GM10248 (cell line): Measurements from ENCODE around the gene DIPK1B.
"Not testable (repeated sequence)": the region's sequence is repeated elsewhere in the genome, so short reads cannot be mapped to it uniquely, and the experiment has no call there.

ENCODE experiments used
- CTCF ChIA-PET: fragments of 300-600 bp; sonication (Branson Sonifier 250); formaldehyde crosslinking; extraction: SDS; loops from one replicate; lab custom pipeline; 2021; ENCODE audit warnings: antibody characterized with exemption; lab: Yijun Ruan, JAX
- POLR2A ChIA-PET: fragments of 350-650 bp; sonication (Branson Sonifier 250); formaldehyde crosslinking; extraction: SDS; loops from one replicate; lab custom pipeline; 2020; ENCODE audit warnings: antibody characterized with exemption; lab: Yijun Ruan, JAX
- DNase-seq: peaks from one replicate; pipeline ENCODE4 v3.0.0; 2012; ENCODE audit errors: extremely low spot score
- CTCF ChIP-seq: IDR thresholded peaks from 2 replicates; pipeline ENCODE4 v1.5.1; 2012; ENCODE audit warnings: mild to moderate bottlenecking, low read depth; ENCODE audit errors: extremely low read depth, missing control alignments, control extremely low read depth

The DIPK1B gene

GRCh38 chr9:136753371-136754058 lies 41.1 kb downstream of the DIPK1B start:
- ChIA-PET CTCF (interaction anchor here (0.8 kb wide), 1 partner anchor 10 kb away, joined by 3 read pairs; no protein-coding TSS in a partner anchor), POLR2A (no interaction called here)
- no peak for DNase-seq
- no peak for TF ChIP-seq CTCF

DNA sequence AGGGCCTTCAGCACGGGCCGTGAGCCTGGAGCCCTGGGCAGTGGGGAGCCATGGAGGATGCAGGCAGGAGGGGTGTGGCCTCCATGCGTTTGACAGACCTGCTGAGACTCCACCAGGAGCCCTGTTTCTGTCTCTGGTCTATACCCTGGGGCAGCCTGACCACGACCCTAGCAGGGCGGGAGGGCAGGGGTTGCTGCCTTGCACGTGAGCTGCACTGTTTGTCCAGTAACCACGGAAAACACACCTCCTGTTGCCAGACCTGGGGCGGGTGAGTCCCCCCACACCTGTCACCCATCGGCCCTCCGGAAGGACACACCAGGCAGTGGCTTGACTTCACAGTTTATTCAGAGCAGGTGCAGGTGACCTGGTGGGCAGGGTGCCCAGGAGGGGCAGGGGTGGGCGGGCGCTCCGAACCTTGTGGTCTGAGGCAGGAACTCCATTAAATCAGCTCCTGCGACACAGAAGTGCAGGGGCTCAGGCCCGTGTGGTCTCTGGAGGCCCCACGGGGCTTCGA lies 41.7 kb downstream of the DIPK1B start:
- no peak for DNase-seq
- ChIA-PET POLR2A (interaction anchor here (1.2 kb wide), 1 partner anchor 26 kb away, joined by 3 read pairs; no protein-coding TSS in a partner anchor), CTCF (interaction anchor here (0.8 to 1.6 kb wide), 3 partner anchors 11 to 275 kb away, joined by 3 to 6 read pairs (median 5); no protein-coding TSS in a partner anchor)
- TF ChIP-seq CTCF: no peak

- no peak for TF ChIP-seq CTCF
- CTCF ChIA-PET: interaction anchor here (0.8 to 1.6 kb wide), 3 partner anchors 11 to 274 kb away, joined by 3 to 6 read pairs (median 5); no protein-coding TSS in a partner anchor
- no peak for DNase-seq
- POLR2A ChIA-PET: interaction anchor here (1.2 kb wide), 1 partner anchor 27 kb away, joined by 3 read pairs; no protein-coding TSS in a partner anchor
Observed at GRCh38 chr9:136754626-136755301, 42.4 kb downstream of the DIPK1B start.

- ChIA-PET POLR2A (interaction anchor here (1.2 kb wide), 1 partner anchor 27 kb away, joined by 3 read pairs; no protein-coding TSS in a partner anchor), CTCF (interaction anchor here (1.0 to 1.6 kb wide), 3 partner anchors 11 to 274 kb away, joined by 3 to 6 read pairs (median 5); no protein-coding TSS in a partner anchor)
- not testable (repeated sequence) for DNase-seq
Observed at GRCh38 chr9:136755302-136756133, 43.1 kb downstream of the DIPK1B start.

GRCh38 chr9:136756134-136756438 lies 43.7 kb downstream of the DIPK1B start:
- no peak for TF ChIP-seq CTCF
- no peak for DNase-seq
- ChIA-PET POLR2A (no interaction called here), CTCF (interaction anchor here (1.0 kb wide), 1 partner anchor 10 kb away, joined by 3 read pairs; no protein-coding TSS in a partner anchor)

DNA sequence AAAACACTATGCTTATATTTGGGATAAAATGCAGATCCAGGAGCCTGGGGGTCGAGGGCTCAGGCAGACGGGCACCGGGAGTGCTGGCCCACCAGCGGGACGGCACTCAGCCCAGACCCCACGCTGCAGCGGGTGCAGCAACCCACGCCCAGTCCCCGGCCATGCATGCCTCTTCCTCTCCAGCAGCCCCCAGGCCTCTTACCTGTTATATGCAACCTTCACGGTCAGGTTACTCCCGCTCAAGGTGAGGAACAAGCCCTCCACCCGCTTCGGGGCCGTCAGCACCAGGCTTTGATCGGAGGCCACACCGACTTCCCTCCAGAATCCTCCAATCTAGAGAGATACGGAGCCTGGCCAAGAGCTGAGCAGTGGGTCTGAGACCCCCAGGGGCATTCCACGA lies 44.5 kb downstream of the DIPK1B start:
- CTCF ChIA-PET: interaction anchor here (1.3 to 5.1 kb wide), 3 partner anchors 12 to 28 kb away, joined by 3 to 20 read pairs (median 6); no protein-coding TSS in a partner anchor
- no peak for DNase-seq
- no peak for TF ChIP-seq CTCF
- POLR2A ChIA-PET: no interaction called here
